Ishikawa (cell line): ENCODE results near the gene DCDC2.

Experiments
- CEBPB ChIP-seq: IDR thresholded peaks from 2 replicates; pipeline ENCODE4 v1.6.1; 2012
- CREB1 ChIP-seq: IDR thresholded peaks from 2 replicates; pipeline ENCODE4 v1.6.1; 2012; ENCODE audit warnings: low read depth
- EGR1 ChIP-seq: IDR thresholded peaks from 2 replicates; pipeline ENCODE4 v1.6.1; 2012
- EP300 ChIP-seq: IDR thresholded peaks from 2 replicates; pipeline ENCODE4 v1.6.1; 2012; ENCODE audit warnings: borderline replicate concordance
- MAX ChIP-seq: IDR thresholded peaks from 2 replicates; pipeline ENCODE4 v1.6.1; 2012
- NFIC ChIP-seq: IDR thresholded peaks from 2 replicates; pipeline ENCODE4 v1.6.1; 2012
- RAD21 ChIP-seq: IDR thresholded peaks from 2 replicates; pipeline ENCODE4 v1.6.1; 2012; ENCODE audit warnings: low read depth
- TAF1 ChIP-seq: IDR thresholded peaks from 2 replicates; pipeline ENCODE4 v1.6.1; 2012; ENCODE audit warnings: low read depth, mild to moderate bottlenecking
- TEAD4 ChIP-seq: IDR thresholded peaks from 2 replicates; pipeline ENCODE4 v1.6.1; 2012

- TF ChIP-seq MAX (peak; percentile 46), NFIC (peak; percentile 78), EGR1 (peak; percentile 82), TEAD4 (peak; percentile 98), CREB1 (no peak), TAF1 (no peak), EP300 (peak; percentile 91; the same call in 1 of the 2 replicates), RAD21 (no peak), CEBPB (0 out of 2 replicates have a peak, but pooled peaks have one; percentile 21)
Observed at GRCh38 chr6:24313251-24314141, 44.4 kb downstream of the DCDC2 start.
